B cell (primary cell): ENCODE results near the gene ENTPD1. TPM values are rescaled to one million over a fixed set of nuclear protein-coding genes. Genes with fewer than 3 reads are reported as not detected.

Experiments used
- ATAC-seq: fragments of 200-7000 bp; cut with Tn5 transposase; one replicate; pipeline ENCODE4 v1.10.0; 2021; ENCODE audit warnings: low read depth, mild to moderate bottlenecking, moderate number of reproducible peaks, moderate library complexity
- CTCF ChIA-PET: fragments of 350-600 bp; sonication (Branson Sonifier 250); formaldehyde crosslinking; loops from one replicate; lab custom pipeline; 2021; ENCODE audit warnings: antibody characterized with exemption, inconsistent platforms; lab: Charles Lee
- POLR2A ChIA-PET: fragments of 350-600 bp; sonication (Branson Sonifier 250); formaldehyde crosslinking; loops from one replicate; lab custom pipeline; 2021; ENCODE audit warnings: antibody characterized with exemption; lab: Charles Lee
- DNase-seq: peaks from one replicate; pipeline ENCODE4 v3.0.0; 2013
- H2AFZ ChIP-seq: 2 replicates; pipeline ENCODE4 v1.6.1; 2012; ENCODE audit warnings: mild to moderate bottlenecking, low read depth, low read length; ENCODE audit not compliant: insufficient read depth, poor library complexity, severe bottlenecking
- H3K27ac ChIP-seq, 2 donors: 1 replicate in 1 of 2; 2 replicates in 1 of 2; pipeline ENCODE4 v1.5.1; 2012 to 2013; ENCODE audit warnings: low read length in 2 of 2, mild to moderate bottlenecking in 2 of 2, moderate library complexity in 1 of 2
- H3K27me3 ChIP-seq, 4 experiments: fragments of 200-600 bp in 1 of 4; sonication (generic) in 1 of 4; replicated peaks in 1 of 4; 1 replicate in 2 of 4; 2 replicates in 2 of 4; pipeline versions ENCODE4 v1.6.1 to v1.7.0; 2013 to 2016; ENCODE audit warnings: low read length in 3 of 4, mild to moderate bottlenecking in 2 of 4, mixed read lengths in 1 of 4, moderate library complexity in 1 of 4; ENCODE audit not compliant: insufficient read depth in 4 of 4, control insufficient read depth in 3 of 4; ENCODE audit errors: control extremely low read depth in 1 of 4
- H3K36me3 ChIP-seq, 2 experiments: replicated peaks in 1 of 2; 1 replicate in 1 of 2; 2 replicates in 1 of 2; pipeline versions ENCODE4 v1.6.1 to v1.7.1; 2013; ENCODE audit warnings: low read length in 1 of 2; ENCODE audit not compliant: insufficient read depth in 2 of 2, control insufficient read depth in 1 of 2; ENCODE audit errors: control extremely low read depth in 1 of 2, extremely low read depth in 1 of 2
- H3K4me1 ChIP-seq, 2 donors: fragments of 200-600 bp in 1 of 2; sonication (generic) in 1 of 2; 1 replicate in 1 of 2; 2 replicates in 1 of 2; pipeline versions ENCODE4 v1.5.1 to v1.6.1; 2013 to 2017; ENCODE audit warnings: low read length in 2 of 2; ENCODE audit not compliant: control insufficient read depth in 2 of 2, insufficient read depth in 2 of 2
- H3K4me2 ChIP-seq: replicated peaks from 2 replicates; pipeline ENCODE3; 2012; ENCODE audit warnings: mild to moderate bottlenecking, low read depth, low read length; ENCODE audit not compliant: poor library complexity, severe bottlenecking
- H3K4me3 ChIP-seq, 5 experiments: fragments of 200-600 bp in 1 of 5; sonication (generic) in 1 of 5; 1 replicate in 3 of 5; 2 replicates in 2 of 5; pipeline versions ENCODE4 v1.5.1 to v1.7.0; 2011 to 2016; ENCODE audit warnings: low read length in 4 of 5, mild to moderate bottlenecking in 4 of 5, low read depth in 2 of 5, control low read depth in 1 of 5, moderate library complexity in 1 of 5; ENCODE audit not compliant: insufficient read depth in 1 of 5; ENCODE audit errors: control extremely low read depth in 1 of 5, extremely low read depth in 1 of 5
- H3K79me2 ChIP-seq: fragments of 200-600 bp; sonication (generic); one replicate; pipeline ENCODE4 v1.6.0; 2016; ENCODE audit warnings: low read length; ENCODE audit not compliant: control insufficient read depth, insufficient read depth
- H3K9ac ChIP-seq: fragments of 200-600 bp; sonication (generic); 2 replicates; pipeline ENCODE4 v1.6.1; 2017; ENCODE audit warnings: mild to moderate bottlenecking, low read length, moderate library complexity
- H3K9me3 ChIP-seq, 3 donors: one replicate each; pipeline versions ENCODE4 v1.6.1 to v1.7.1; 2013; ENCODE audit warnings: low read length in 2 of 3; ENCODE audit not compliant: control insufficient read depth in 2 of 3, insufficient read depth in 1 of 3; ENCODE audit errors: control extremely low read depth in 1 of 3
- H4K20me1 ChIP-seq: 2 replicates; pipeline ENCODE4 v1.6.0; 2012; ENCODE audit warnings: mild to moderate bottlenecking, low read length; ENCODE audit not compliant: insufficient read depth, control insufficient read depth, poor library complexity, severe bottlenecking
- H3K27ac Mint-ChIP-seq: one replicate; pipeline ENCODE4 v1.8.0; 2021; ENCODE audit warnings: mixed read lengths
- H3K27me3 Mint-ChIP-seq: one replicate; pipeline ENCODE4 v1.8.0; 2021; ENCODE audit warnings: mixed read lengths
- H3K4me1 Mint-ChIP-seq: one replicate; pipeline ENCODE4 v1.8.0; 2021; ENCODE audit warnings: mixed read lengths
- H3K4me3 Mint-ChIP-seq: one replicate; pipeline ENCODE4 v1.8.0; 2021; ENCODE audit warnings: mixed read lengths
- H3K9me3 Mint-ChIP-seq: one replicate; pipeline ENCODE4 v1.8.0; 2022; ENCODE audit warnings: mixed read lengths; ENCODE audit not compliant: insufficient read depth
- WGBS: methylation state at CpG from one replicate; pipeline ENCODE4 v1.1.5; 2013; ENCODE audit warnings: missing lambda C conversion rate; ENCODE audit not compliant: insufficient coverage; 5-methylcytosine and 5-hydroxymethylcytosine counted together
- intact Hi-C: fragments of 100-400 bp; cut with micrococcal nuclease; formaldehyde crosslinking; loops from one replicate; pipeline ENCODE4 v1.10.0; 2022
- polyA plus RNA-seq: library from polyadenylated mRNA; depleted of rRNA; stranded (reverse); fragments of >200 nt; gene quantifications from 2 replicates; pipeline ENCODE4 v1.2.3, GENCODE V29; 2012
- total RNA-seq, 2 donors: library from RNA; stranded (reverse); fragments of 120-200 nt in 1 of 2; gene quantifications; 1 replicate in 1 of 2; 2 replicates in 1 of 2; pipeline versions ENCODE4 v1.2.3 to v1.2.4, GENCODE V29; 2013 to 2022
- TF ChIP-seq, protein P1 (sequence below): fragments of 200-600 bp; IDR thresholded peaks from one replicate; pipeline ENCODE4 v1.8.0; 2022; ENCODE audit warnings: antibody characterized with exemption, mild to moderate bottlenecking

Gene ENTPD1
- total and polyA plus RNA-seq, 2 donors (not counting 1 experiment from before 2014, with no cell fraction given), result 25.9 to 96.3 TPM

DNA sequence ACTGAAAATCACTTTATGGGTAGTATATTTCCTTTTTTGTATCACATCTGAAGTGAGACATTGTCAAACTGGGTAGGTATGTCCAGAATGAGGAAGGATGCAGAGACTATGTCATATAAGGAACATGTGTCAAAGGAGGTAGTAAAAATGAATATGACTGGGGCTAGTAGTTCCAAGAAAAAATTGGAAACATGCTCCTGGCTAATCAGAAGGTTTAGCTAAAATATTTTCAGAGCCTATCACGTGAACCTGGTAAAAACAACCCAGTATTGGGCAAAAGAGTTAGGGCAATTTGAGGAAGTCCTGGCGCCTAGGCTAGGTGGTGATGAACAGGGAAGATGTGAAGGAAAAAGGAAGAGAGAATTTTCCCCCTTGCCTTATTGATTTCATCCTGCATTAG, 26.4 kb downstream of the ENTPD1 start:
- Histone ChIP-seq H2AFZ (no peak overlapping the region), H3K36me3 (no peaks in the 10 kb centered on the region), H3K4me3 (no peak overlapping the region), H3K79me2 (peaks cover 93% of the 10 kb centered on the region), H4K20me1 (no peaks in the 10 kb centered on the region), H3K9me3 (peaks cover 0 to 7% (median 0%) of the 10 kb centered on the region in 3 donors), H3K27me3 (no peaks in the 10 kb centered on the region), H3K4me2 (peak overlapping the region; percentile 48), H3K9ac (no peak overlapping the region), H3K4me1 (peaks cover 66 to 69% of the 10 kb centered on the region in 2 donors), H3K27ac (peak overlapping the region; percentile 92 to 96)
- peak overlapping the region; percentile 92 for H3K27ac Mint-ChIP-seq
- TF ChIP-seq, protein P1, sequence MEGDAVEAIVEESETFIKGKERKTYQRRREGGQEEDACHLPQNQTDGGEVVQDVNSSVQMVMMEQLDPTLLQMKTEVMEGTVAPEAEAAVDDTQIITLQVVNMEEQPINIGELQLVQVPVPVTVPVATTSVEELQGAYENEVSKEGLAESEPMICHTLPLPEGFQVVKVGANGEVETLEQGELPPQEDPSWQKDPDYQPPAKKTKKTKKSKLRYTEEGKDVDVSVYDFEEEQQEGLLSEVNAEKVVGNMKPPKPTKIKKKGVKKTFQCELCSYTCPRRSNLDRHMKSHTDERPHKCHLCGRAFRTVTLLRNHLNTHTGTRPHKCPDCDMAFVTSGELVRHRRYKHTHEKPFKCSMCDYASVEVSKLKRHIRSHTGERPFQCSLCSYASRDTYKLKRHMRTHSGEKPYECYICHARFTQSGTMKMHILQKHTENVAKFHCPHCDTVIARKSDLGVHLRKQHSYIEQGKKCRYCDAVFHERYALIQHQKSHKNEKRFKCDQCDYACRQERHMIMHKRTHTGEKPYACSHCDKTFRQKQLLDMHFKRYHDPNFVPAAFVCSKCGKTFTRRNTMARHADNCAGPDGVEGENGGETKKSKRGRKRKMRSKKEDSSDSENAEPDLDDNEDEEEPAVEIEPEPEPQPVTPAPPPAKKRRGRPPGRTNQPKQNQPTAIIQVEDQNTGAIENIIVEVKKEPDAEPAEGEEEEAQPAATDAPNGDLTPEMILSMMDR, result no peak
- DNase-seq (peak; percentile 69), ATAC-seq (peak; percentile 39)
- ChIA-PET CTCF (interaction anchor here (0.6 to 6.0 kb wide), 13 partner anchors 9 to 88 kb away, joined by 3 to 42 read pairs (median 7); partner anchors contain the start of genes ENTPD1 and TCTN3), POLR2A (interaction anchor here (0.9 to 1.2 kb wide), 2 partner anchors 14 to 34 kb away, joined by 3 read pairs; no protein-coding TSS in a partner anchor)
- H3K27me3 Mint-ChIP-seq, result no peaks in the 10 kb centered on the region
- intact Hi-C loops, result loop anchor here (1.0 to 2.0 kb wide), 3 partner anchors 14 to 58 kb away; no protein-coding TSS in a partner anchor
- WGBS, result no CpG with 5 or more reads among the region's 2 CpGs
- H3K9me3 Mint-ChIP-seq, result no peaks in the 10 kb centered on the region
- peak overlapping the region; percentile 62 for H3K4me3 Mint-ChIP-seq
- peaks cover 87% of the 10 kb centered on the region for H3K4me1 Mint-ChIP-seq

DNA sequence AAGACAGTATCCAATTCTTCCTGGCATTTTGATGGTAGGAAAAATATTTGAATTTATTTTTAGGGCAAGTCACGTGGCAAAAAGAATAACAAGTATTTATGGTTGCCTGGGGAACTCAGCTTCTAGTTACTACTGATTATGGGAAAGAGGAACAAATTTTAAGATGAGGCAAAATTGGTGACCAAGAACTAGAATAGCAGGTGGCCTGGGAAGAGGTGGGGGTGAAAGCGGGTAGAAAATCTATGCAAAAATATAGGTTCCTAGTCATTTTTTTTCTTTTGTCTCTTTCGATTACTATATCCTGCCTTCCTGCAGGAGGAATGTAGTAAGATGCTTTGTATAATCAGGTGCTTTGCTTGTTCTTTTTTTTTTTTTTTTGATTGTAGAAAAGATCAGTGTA, 27.8 kb downstream of the ENTPD1 start:
- H2AFZ ChIP-seq, result no peak overlapping the region
- peak overlapping the region; percentile 46 for H3K9ac ChIP-seq
- no peaks in the 10 kb centered on the region for H3K36me3 ChIP-seq
- ChIA-PET CTCF (interaction anchor here (0.6 to 6.0 kb wide), 18 partner anchors 9 to 913 kb away, joined by 3 to 42 read pairs (median 5); partner anchors contain the start of genes ENTPD1 and TCTN3), POLR2A (interaction anchor here (0.7 to 1.5 kb wide), 7 partner anchors 24 to 58 kb away, joined by 3 to 5 read pairs (median 3); no protein-coding TSS in a partner anchor)
- H3K27me3 ChIP-seq, result no peaks in the 10 kb centered on the region
- intact Hi-C loops, result loop anchor here (1.0 to 2.0 kb wide), 3 partner anchors 15 to 57 kb away; no protein-coding TSS in a partner anchor
- 0% methylated on average over 1 of the region's 3 CpGs for WGBS
- Mint-ChIP-seq H3K4me3 (peak overlapping the region; percentile 38), H3K9me3 (no peaks in the 10 kb centered on the region), H3K27ac (peak overlapping the region; percentile 92), H3K27me3 (no peaks in the 10 kb centered on the region), H3K4me1 (peaks cover 90% of the 10 kb centered on the region)
- H3K27ac ChIP-seq, result peak overlapping the region; percentile 92 to 96
- H3K79me2 ChIP-seq, result peaks cover 90% of the 10 kb centered on the region
- peak overlapping the region; percentile 56 for H3K4me2 ChIP-seq
- ATAC-seq (peak; percentile 52), DNase-seq (peak; percentile 84)
- H3K9me3 ChIP-seq, result no peaks in the 10 kb centered on the region
- peaks cover 75 to 76% of the 10 kb centered on the region in 2 donors for H3K4me1 ChIP-seq
- H3K4me3 ChIP-seq, result peak overlapping the region in 1 of 5 experiments; percentile 13
- H4K20me1 ChIP-seq, result no peaks in the 10 kb centered on the region
- TF ChIP-seq, protein P1, result no peak
